GM19351 (cell line): ENCODE data around the gene SLC24A3.
A peak's percentile ranks its signal among the peaks of the same experiment; 100 is the strongest.

Source experiments
- ATAC-seq: cut with Tn5 transposase; IDR thresholded peaks from one replicate; pipeline ENCODE4 v1.9.1; 2021; ENCODE audit warnings: mild to moderate bottlenecking, moderate library complexity; ENCODE audit not compliant: unreplicated experiment

Gene SLC24A3

GRCh38 chr20:19300395-19300794 is 88.0 kb downstream of the SLC24A3 start:
- no peak for ATAC-seq

DNA sequence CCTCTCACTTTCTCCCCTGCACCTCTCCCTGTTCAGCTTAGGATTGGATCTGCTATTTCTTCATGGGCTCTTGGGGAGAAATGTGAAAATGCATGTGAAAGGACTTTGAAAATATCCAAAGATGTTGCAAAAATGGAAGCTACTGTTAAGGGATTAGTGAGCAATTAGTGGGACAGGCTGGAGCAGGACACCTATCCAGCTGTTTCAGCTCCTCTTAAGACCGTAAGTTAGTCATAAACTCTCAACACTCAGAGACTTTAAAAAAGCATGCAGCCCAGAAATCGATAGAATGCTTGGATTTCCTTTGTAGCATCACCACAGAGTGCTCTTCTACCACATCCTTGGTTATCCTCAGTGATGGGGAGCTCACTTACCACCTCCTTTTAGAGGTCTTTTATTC is 88.7 kb downstream of the SLC24A3 start:
- ATAC-seq = no peak

- ATAC-seq = no peak
Measured at GRCh38 chr20:19301843-19302242, 89.4 kb downstream of the SLC24A3 start.

GRCh38 chr20:19302714-19303113 is 90.3 kb downstream of the SLC24A3 start:
- no peak for ATAC-seq

DNA sequence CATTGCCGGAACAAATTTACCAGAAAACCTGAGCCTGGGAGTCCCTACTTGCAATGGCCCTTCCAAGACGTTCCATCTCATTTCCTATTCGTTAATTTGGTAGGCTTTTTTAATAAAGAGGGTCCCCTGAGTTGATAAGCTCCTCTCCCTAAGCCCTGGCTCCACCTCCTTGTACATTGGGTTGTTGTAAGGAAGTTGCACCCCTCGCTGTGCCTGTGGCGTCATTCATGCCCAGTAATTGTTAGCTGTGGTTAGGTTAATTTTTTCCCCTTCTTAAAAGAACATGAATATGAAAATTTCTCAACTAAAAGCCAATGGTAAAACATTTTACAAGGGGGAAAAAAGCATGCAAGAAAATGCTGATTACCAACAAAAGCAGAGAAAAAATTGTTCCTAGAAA is 91.9 kb downstream of the SLC24A3 start:
- no peak for ATAC-seq

DNA sequence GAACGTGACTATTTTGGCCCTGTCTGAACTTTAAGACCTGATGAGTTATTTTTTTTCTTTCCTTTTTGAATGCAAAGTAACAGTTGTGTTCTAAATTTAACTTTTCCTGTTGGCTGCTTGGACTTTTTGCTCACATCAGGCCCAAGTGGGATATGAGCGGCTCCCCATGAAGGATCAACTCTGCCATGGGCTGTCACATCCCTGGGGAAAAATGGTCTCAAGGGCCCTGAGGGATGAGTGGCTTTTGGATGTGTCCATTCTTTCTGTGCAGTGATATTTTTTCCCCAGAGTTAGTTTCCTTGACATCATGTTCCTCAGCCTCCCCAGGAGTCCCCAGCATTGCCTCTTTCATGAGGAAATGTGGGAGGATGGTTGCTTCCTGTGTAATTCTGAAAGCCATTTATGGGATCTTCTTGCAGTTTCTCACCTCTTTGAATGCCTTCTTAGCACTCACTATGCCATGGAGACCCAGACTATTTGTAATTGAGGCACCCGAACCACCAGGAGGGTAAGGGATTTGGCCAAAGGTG is 92.5 kb downstream of the SLC24A3 start:
- no peak for ATAC-seq

DNA sequence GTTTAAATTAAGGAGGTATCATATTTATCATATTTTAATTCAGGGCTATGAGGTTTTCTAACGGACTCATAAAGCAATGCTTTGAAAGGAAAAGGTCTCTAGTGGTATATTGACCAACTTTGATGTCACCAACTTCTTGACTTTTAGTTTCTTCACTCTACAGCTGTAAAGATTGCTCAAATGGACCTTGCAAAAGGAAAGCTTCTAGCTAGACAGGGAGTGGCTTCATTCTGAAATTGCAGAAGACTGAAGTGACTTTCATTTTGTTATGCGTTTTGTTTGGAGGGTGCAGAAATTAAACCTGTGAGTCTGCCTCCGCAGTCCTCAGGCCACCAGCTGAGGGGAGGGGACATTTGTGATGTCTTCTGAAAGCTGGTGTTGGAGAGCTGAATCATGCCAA is 95.7 kb downstream of the SLC24A3 start:
- no peak for ATAC-seq

GRCh38 chr20:19310541-19310940 is 98.1 kb downstream of the SLC24A3 start:
- ATAC-seq = no peak

- ATAC-seq = no peak
Measured at GRCh38 chr20:19313342-19314069, 101.1 kb downstream of the SLC24A3 start.

DNA sequence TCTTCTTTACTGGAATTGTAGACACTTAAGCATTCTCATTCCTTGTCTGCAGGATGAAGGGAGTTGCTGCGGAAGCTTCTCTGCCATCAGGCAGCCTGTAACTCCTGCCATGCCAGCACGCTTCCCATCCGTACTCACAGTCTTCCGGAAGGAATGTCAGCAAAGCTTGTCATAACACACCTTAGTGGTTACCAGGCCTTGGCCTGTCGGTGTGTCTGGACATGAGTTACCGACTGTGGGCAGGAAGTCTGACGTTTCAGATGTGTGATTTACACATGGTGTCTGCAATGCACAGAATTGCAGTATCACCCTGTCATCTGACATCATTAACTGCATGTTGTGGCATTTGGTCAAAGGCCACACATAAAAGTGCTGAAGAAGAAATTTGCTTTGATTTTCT is 102.2 kb downstream of the SLC24A3 start:
- no peak for ATAC-seq

DNA sequence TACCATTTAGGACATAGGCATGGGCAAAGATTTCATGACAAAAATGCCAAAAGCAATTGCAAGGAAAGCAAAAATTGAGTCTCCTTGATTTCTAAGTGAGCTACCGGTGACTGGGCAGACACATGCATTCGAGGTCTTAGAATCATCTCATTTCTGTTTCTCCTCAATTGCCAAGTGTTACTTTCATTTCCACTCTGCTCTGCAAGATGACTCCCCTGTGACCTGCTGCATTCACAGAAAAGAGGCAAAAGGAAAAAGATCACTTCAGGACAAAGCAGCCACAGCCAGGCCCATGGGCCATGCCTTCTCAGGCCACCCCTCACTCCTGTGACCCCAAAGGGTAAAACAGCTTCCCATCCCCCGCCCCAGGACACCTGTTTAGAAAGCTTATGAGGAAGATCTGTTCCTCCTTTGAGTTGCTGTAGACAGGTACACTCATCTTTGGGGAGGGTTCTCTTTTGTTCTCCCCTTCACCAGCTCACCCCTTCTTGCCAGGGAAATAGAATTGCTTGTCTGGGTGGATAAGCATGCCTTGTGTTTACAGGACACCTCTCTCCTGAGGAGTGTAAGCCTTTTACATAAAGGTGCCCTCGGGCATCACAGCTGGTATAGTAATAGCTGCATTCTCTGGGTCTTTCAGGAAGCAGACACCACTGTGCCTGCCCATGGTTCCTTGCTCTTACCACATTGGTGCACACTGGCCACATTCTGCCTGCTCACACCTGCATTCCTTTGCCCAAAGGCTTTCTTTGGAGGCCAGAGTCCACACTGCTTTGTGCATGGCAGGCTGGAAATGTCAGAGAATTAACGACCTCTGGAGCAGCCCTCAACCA is 105.0 kb downstream of the SLC24A3 start:
- peak; percentile 76 for ATAC-seq

GRCh38 chr20:19318610-19319009 is 106.2 kb downstream of the SLC24A3 start:
- ATAC-seq = no peak

DNA sequence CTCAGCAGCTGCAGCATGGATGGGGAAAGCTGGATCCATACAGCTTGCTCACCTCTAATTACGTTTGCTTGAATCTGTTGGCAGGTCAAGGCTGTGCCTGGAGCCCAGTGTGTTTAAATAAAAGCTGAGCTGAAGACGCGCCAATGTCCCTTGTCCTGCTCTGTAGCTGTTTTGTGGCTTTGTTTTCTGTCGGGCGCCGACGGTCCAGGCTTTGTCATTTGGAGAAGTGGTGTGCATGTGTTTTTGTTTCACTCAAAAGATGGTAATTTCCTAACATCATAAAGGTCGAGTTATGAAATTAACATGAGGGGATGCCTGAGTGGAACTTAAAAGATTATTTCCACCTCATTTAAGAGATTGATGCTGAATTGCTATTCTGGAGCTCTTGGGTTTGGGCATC is 107.6 kb downstream of the SLC24A3 start:
- ATAC-seq = no peak

DNA sequence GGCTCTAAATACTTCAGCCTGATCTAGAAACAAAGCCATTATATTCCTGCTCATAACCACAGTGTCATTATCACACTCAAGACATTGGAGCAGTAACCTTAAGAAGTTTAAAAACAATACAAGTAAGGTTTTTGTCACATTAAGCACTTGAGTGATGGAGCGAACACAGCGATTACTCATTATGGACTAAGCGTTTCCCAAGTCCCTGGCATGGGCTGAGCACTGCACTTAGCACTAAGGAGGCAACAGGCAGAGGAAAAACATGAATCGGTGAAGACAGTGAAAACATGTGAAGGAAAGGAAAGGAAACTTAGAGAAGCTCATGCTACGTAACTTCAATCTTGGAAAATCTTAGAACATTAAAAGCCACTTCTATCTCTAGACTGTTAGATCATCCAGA is 108.7 kb downstream of the SLC24A3 start:
- no peak for ATAC-seq

DNA sequence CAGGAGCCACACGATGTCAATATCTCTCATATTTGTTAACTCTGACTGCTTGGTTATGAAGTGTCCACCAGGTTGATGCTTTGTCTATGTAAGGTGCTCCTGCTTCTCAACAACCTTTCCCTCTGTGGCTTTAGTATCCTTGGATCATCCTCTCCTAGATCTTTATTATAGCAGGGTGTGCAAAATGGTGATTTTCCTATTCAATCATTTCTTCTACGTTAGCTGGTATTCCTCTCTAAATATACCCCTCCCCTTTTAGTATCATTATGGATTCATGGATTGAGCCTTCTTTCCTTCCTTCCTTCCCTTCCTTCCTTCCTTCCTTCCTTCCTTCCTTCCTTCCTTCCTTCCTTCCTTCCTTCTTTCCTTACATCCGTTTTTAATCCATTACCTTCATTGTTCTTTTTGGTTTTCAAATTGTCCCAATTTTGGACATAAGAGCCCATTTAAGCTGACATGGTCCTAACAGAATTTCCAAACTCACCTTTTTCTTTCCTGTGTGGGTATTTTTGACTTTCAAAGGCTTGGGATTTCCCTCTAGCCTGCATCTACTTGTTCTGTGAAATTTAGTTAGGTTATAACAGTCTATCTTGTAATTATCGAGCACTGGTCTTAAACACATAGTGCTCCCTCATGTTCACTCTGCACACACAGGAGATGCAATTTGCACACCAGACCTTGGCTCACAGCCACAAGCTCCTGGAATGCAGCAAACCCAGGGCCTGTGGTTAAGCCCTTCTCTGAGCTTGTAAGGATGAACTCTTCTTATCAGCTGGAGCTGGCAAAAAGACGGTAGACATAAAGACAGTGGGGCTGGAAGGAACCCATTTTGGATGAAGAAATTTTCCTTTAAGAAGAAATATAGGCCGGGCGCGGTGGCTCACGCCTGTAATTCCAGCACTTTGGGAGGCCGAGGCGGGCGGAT is 109.9 kb downstream of the SLC24A3 start:
- no peak for ATAC-seq

GRCh38 chr20:19327401-19327800 is 115.0 kb downstream of the SLC24A3 start:
- ATAC-seq = no peak

DNA sequence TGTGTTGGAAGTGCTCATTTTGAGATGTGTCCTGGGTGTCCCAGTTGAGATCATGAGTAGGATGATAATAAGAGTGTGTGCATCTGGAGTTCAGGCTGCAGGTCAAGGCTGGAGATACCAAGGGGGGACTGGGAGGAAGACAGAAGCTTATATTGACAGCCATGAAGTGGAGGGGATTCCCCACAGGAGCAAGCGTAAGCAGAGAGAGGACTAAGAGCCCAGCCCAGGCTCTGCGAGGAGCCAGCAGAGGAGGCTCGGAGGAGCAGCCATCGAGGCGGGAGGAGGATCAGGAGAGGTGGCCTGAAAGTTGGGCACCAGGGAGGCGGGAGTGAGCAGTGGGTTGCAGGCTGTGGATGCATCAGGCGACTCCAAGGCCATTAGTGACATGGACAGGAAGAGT is 116.2 kb downstream of the SLC24A3 start:
- no peak for ATAC-seq

DNA sequence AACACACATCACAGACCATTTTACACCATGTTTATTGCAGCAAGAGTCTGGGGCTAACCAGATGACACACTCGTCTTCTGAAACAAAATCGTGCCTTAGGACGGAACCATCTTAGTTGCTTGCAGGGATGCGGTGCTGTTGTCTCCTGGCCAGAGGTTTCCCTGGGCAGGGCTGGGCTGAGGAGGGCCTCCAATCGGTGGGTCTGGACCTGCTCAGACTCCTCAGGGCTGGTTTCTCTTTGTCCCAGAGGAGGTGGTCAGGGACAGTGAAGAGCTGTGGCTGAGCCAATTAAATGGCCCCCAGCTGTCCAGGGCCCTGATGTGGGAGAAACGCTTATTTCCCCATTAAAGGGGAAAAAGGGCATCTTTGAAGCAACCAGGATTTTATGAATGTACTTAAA is 117.6 kb downstream of the SLC24A3 start:
- ATAC-seq = no peak

- no peak for ATAC-seq
Measured at GRCh38 chr20:19330731-19331130, 118.3 kb downstream of the SLC24A3 start.

GRCh38 chr20:19333563-19333962 is 121.1 kb downstream of the SLC24A3 start:
- no peak for ATAC-seq

GRCh38 chr20:19335341-19335740 is 122.9 kb downstream of the SLC24A3 start:
- ATAC-seq = no peak
